ENCODE data around the gene ADAT3. TPM values are rescaled to one million over a fixed set of nuclear protein-coding genes. Genes with fewer than 3 reads are reported as not detected.

The ADAT3 gene
- total RNA-seq, 1 donor from 2014 or later = 0.79 TPM

- no peak for FAIRE-seq
- no peak for TF ChIP-seq CTCF (IDR thresholded peaks at IDR 0.05; ENCODE audit: insufficient read depth, low read length, severe bottlenecking)
Observed at GRCh38 chr19:1956868-1957492, 51.8 kb downstream of the ADAT3 start.

GRCh38 chr19:1957562-1958248, 52.5 kb downstream of the ADAT3 start:
- no peak overlapping the region for H3K4me3 ChIP-seq (ENCODE audit: low read depth, low read length)
- H3K36me3 ChIP-seq (ENCODE audit: control insufficient read depth, insufficient read depth, low read length) = peaks cover 12% of the 10 kb centered on the region
- DNase-seq (ENCODE audit: low read depth) = no peak
- no peak for FAIRE-seq
- H3K27me3 ChIP-seq (ENCODE audit: control insufficient read depth, insufficient read depth, low read length) = no peaks in the 10 kb centered on the region
- no peak for TF ChIP-seq CTCF (IDR thresholded peaks at IDR 0.05; ENCODE audit: insufficient read depth, low read length, severe bottlenecking)

More at GRCh38 chr19:1956868-1957492, 51.8 kb downstream of the ADAT3 start:
- DNase-seq (ENCODE audit: low read depth) = no peak
- no peak overlapping the region for H3K4me3 ChIP-seq (ENCODE audit: low read depth, low read length)
- no peaks in the 10 kb centered on the region for H3K27me3 ChIP-seq (ENCODE audit: control insufficient read depth, insufficient read depth, low read length)
- peaks cover 11% of the 10 kb centered on the region for H3K36me3 ChIP-seq (ENCODE audit: control insufficient read depth, insufficient read depth, low read length)

- FAIRE-seq (no peak), DNase-seq (ENCODE audit: low read depth) (no peak)
- TF ChIP-seq CTCF (IDR thresholded peaks at IDR 0.05; ENCODE audit: insufficient read depth, low read length, severe bottlenecking) = no peak
- H3K4me3 ChIP-seq (ENCODE audit: low read depth, low read length) = no peak overlapping the region
- no peaks in the 10 kb centered on the region for H3K27me3 ChIP-seq (ENCODE audit: control insufficient read depth, insufficient read depth, low read length)
- H3K36me3 ChIP-seq (ENCODE audit: control insufficient read depth, insufficient read depth, low read length) = peaks cover 11% of the 10 kb centered on the region
Observed at GRCh38 chr19:1959928-1960589, 54.9 kb downstream of the ADAT3 start.

- no peak overlapping the region for H3K4me3 ChIP-seq (ENCODE audit: low read depth, low read length)
- FAIRE-seq = no peak
Observed at GRCh38 chr19:1961000-1961883, 56.0 kb downstream of the ADAT3 start.

More at GRCh38 chr19:1961000-1961883, 56.0 kb downstream of the ADAT3 start:
- Histone ChIP-seq H3K27me3 (ENCODE audit: control insufficient read depth, insufficient read depth, low read length) (no peaks in the 10 kb centered on the region), H3K36me3 (ENCODE audit: control insufficient read depth, insufficient read depth, low read length) (peaks cover 10% of the 10 kb centered on the region)
- TF ChIP-seq CTCF (IDR thresholded peaks at IDR 0.05; ENCODE audit: insufficient read depth, low read length, severe bottlenecking) = no peak
- DNase-seq (ENCODE audit: low read depth) = no peak
